ENCODE measurements around the gene PEX14. TPM values are rescaled to one million over a fixed set of nuclear protein-coding genes. Genes with fewer than 3 reads are reported as not detected.
A peak's percentile ranks its signal among the peaks of the same experiment; 100 is the strongest.
"Not testable (repeated sequence)": the region's sequence is repeated elsewhere in the genome, so short reads cannot be mapped to it uniquely, and the experiment has no call there.

The PEX14 gene
- total RNA-seq, 2 experiments from 2014 or later, result 13.3 to 14.8 TPM

DNA sequence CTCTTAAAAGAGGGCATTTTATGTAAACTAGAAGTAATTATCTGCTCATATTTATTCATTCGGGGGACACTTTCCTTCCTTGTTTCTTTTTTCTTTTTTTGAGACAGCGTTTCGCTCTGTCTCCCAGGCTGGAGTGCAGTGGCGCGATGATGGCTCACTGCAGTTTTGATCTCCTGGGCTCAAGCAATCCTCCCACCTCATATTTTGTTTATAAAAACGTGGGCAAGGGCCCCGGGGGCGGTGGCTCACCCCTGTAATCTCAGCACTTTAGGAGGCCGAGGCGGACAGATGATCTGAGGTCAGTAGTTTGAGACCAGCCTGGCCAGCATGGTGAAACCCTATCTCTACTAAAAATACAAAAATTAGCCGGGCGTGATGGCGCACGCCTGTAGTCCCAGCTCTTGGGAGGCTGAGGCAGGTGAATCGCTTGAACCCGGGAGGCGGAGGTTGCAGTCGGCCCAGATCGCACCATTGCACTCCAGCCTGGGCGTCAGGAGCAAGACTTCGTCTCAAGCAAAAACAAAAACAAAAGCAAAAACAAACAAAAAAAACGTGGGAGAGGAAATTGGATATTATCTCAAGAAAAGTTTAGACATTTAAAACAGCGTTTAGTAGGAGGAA lies 1.5 kb upstream of the PEX14 start:
- no peak for TF ChIP-seq CTCF (IDR thresholded peaks at IDR 0.05)
- ATAC-seq (ENCODE audit: poor library complexity), result no peak
- peaks cover 52% of the 10 kb centered on the region for H3K4me1 Mint-ChIP-seq (ENCODE audit: low read depth)
- ChIA-PET CTCF (interaction anchor here (0.9 to 3.3 kb wide), 3 partner anchors 22 to 43 kb away, joined by 3 to 11 read pairs (median 6); partner anchors contain the start of gene CENPS), POLR2A (interaction anchor here (0.8 kb wide), 1 partner anchor 22 kb away, joined by 5 read pairs; no protein-coding TSS in a partner anchor)
- no peaks in the 10 kb centered on the region for H3K27me3 Mint-ChIP-seq
- H3K9me3 Mint-ChIP-seq, result no peaks in the 10 kb centered on the region
- H3K4me3 Mint-ChIP-seq, result peak overlapping the region; percentile 89
- no peak for DNase-seq
- no peaks in the 10 kb centered on the region for H3K9me3 ChIP-seq (ENCODE audit: control insufficient read depth in 1 of 2, insufficient read depth in 1 of 2, low read length in 2 of 2)
- H3K4me1 ChIP-seq (ENCODE audit: insufficient read depth, low read length), result peaks cover 45% of the 10 kb centered on the region
- H3K36me3 Mint-ChIP-seq (ENCODE audit: low read depth), result peaks cover 24% of the 10 kb centered on the region
- intact Hi-C loops (cut with DNase I, micrococcal nuclease), result loop anchor here (2.0 to 10.0 kb wide), 4 partner anchors 78 to 1238 kb away; partner anchors contain the start of genes H6PD (in 1 of the 2), PGD (in 1 of the 2) and UBE4B (in 1 of the 2)
- peaks cover 10% of the 10 kb centered on the region for H3K36me3 ChIP-seq (ENCODE audit: insufficient read depth, low read length)
- H3K27ac Mint-ChIP-seq, result peak overlapping the region; percentile 75
- no peaks in the 10 kb centered on the region for H3K27me3 ChIP-seq (ENCODE audit: control insufficient read depth in 1 of 2, insufficient read depth in 2 of 2, low read length in 2 of 2)
- H3K27ac ChIP-seq (ENCODE audit: low read depth in 1 of 2, low read length in 2 of 2), result no peak overlapping the region
- peak overlapping the region; percentile 79 for H3K4me3 ChIP-seq (ENCODE audit: low read length)

GRCh38 chr1:10474309-10474612 lies 489 bp upstream of the PEX14 start:
- peaks cover 53% of the 10 kb centered on the region for H3K4me1 Mint-ChIP-seq (ENCODE audit: low read depth)
- H3K27me3 Mint-ChIP-seq; H3K9me3 ChIP-seq (ENCODE audit: control insufficient read depth in 1 of 2, insufficient read depth in 1 of 2, low read length in 2 of 2); CTCF ChIA-PET; H3K27ac ChIP-seq (ENCODE audit: low read depth in 1 of 2, low read length in 2 of 2); H3K27me3 ChIP-seq (ENCODE audit: control insufficient read depth in 1 of 2, insufficient read depth in 2 of 2, low read length in 2 of 2); H3K36me3 ChIP-seq (ENCODE audit: insufficient read depth, low read length); ATAC-seq (ENCODE audit: poor library complexity); H3K9me3 Mint-ChIP-seq; DNase-seq: not testable (repeated sequence)
- peaks cover 14% of the 10 kb centered on the region for H3K36me3 Mint-ChIP-seq (ENCODE audit: low read depth)
- peak overlapping the region; percentile 73 for H3K4me3 ChIP-seq (ENCODE audit: low read length)
- H3K27ac Mint-ChIP-seq, result peak overlapping the region; percentile 89
- intact Hi-C loops (cut with DNase I, micrococcal nuclease), result loop anchor here (2.0 to 10.0 kb wide), 3 partner anchors 21 to 1239 kb away; partner anchors contain the start of genes H6PD (in 1 of the 2) and PGD (in 1 of the 2)
- POLR2A ChIA-PET, result interaction anchor here (1.4 kb wide), 1 partner anchor 20 kb away, joined by 11 read pairs; no protein-coding TSS in a partner anchor
- peak overlapping the region; percentile 88 for H3K4me3 Mint-ChIP-seq
- peaks cover 45% of the 10 kb centered on the region for H3K4me1 ChIP-seq (ENCODE audit: insufficient read depth, low read length)

DNA sequence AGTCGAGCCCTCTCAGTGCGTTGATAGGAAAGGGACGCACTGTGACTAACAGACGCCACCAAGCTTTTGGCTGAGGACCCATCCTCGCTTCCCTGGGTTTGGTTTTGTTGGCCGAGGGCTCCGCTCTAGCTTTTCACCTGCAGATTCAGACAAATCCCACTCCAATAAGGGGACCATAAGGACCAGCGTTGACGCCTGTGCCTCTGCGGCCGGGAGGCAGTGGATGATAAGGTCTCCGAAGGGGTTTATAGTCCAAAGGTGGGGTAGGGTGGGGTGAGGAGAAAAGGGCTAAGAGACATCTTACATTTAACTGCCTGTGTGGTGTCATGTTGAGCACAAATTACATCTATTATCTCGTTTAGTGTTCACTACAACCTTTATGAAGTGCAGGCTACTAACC lies 760 bp downstream of the PEX14 start:
- no peak for TF ChIP-seq CTCF (IDR thresholded peaks at IDR 0.05)
- no peaks in the 10 kb centered on the region for H3K27me3 ChIP-seq (ENCODE audit: control insufficient read depth in 1 of 2, insufficient read depth in 2 of 2, low read length in 2 of 2)
- peak overlapping the region; percentile 41 to 69 for H3K27ac ChIP-seq (ENCODE audit: low read depth in 1 of 2, low read length in 2 of 2)
- no peaks in the 10 kb centered on the region for H3K9me3 Mint-ChIP-seq
- H3K4me3 ChIP-seq (ENCODE audit: low read length), result peak overlapping the region; percentile 73
- no peaks in the 10 kb centered on the region for H3K27me3 Mint-ChIP-seq
- no peaks in the 10 kb centered on the region for H3K9me3 ChIP-seq (ENCODE audit: control insufficient read depth in 1 of 2, insufficient read depth in 1 of 2, low read length in 2 of 2)
- CTCF ChIA-PET, result interaction anchor here (1.0 to 1.3 kb wide), 3 partner anchors 19 to 45 kb away, joined by 3 to 5 read pairs (median 4); partner anchors contain the start of gene CENPS
- peaks cover 17% of the 10 kb centered on the region for H3K36me3 Mint-ChIP-seq (ENCODE audit: low read depth)
- no peaks in the 10 kb centered on the region for H3K36me3 ChIP-seq (ENCODE audit: insufficient read depth, low read length)
- ATAC-seq (ENCODE audit: poor library complexity) (no peak), DNase-seq (no peak)
- H3K4me3 Mint-ChIP-seq, result peak overlapping the region; percentile 97
- peaks cover 57% of the 10 kb centered on the region for H3K4me1 Mint-ChIP-seq (ENCODE audit: low read depth)
- peaks cover 45% of the 10 kb centered on the region for H3K4me1 ChIP-seq (ENCODE audit: insufficient read depth, low read length)
- peak overlapping the region; percentile 89 for H3K27ac Mint-ChIP-seq
- intact Hi-C loops (cut with DNase I, micrococcal nuclease), result loop anchor here (2.0 to 10.0 kb wide), 5 partner anchors 19 to 1757 kb away; partner anchors contain the start of genes H6PD (in 1 of the 2), PGD (in 1 of the 2), TARDBP (in 1 of the 2) and VPS13D (in 1 of the 2)
- POLR2A ChIA-PET, result interaction anchor here (0.5 to 1.4 kb wide), 5 partner anchors 19 to 691 kb away, joined by 4 to 11 read pairs (median 7); partner anchors contain the start of genes CENPS and PGD
